NT2/D1 (cell line): ENCODE data around the gene ATP10A.

Experiments
- DNase-seq: peaks from one replicate; pipeline ENCODE4 v3.0.0-alpha.2; 2011; ENCODE audit warnings: low read depth, low spot score
- H3K27me3 ChIP-seq: 2 replicates; pipeline ENCODE4 v1.6.0; 2011; ENCODE audit warnings: mild to moderate bottlenecking; ENCODE audit not compliant: insufficient read length, insufficient read depth
- H3K36me3 ChIP-seq: 2 replicates; pipeline ENCODE4 v1.6.1; 2011; ENCODE audit warnings: mild to moderate bottlenecking, low read length, mixed read lengths; ENCODE audit not compliant: insufficient read depth, insufficient read length
- H3K4me1 ChIP-seq: 2 replicates; pipeline ENCODE4 v1.5.1; 2011; ENCODE audit not compliant: insufficient read depth, insufficient read length
- H3K4me3 ChIP-seq: 2 replicates; pipeline ENCODE4 v1.5.1; 2011; ENCODE audit warnings: low read depth; ENCODE audit not compliant: insufficient read length
- H3K9ac ChIP-seq: 2 replicates; pipeline ENCODE4 v1.6.0; 2011; ENCODE audit warnings: low read depth; ENCODE audit not compliant: insufficient read length
- H3K9me3 ChIP-seq: 2 replicates; pipeline ENCODE4 v1.5.1; 2011; ENCODE audit warnings: mild to moderate bottlenecking, low read length; ENCODE audit not compliant: insufficient read depth
- SUZ12 ChIP-seq: IDR thresholded peaks from 2 replicates; pipeline ENCODE4 v1.6.1; 2011; ENCODE audit not compliant: insufficient read length, insufficient read depth; ENCODE audit errors: extremely low read depth
- YY1 ChIP-seq: IDR thresholded peaks from 2 replicates; pipeline ENCODE4 v1.6.1; 2011; ENCODE audit not compliant: insufficient read length, insufficient read depth
- ZNF274 ChIP-seq: IDR thresholded peaks from 2 replicates; pipeline ENCODE4 v1.6.1; 2011; ENCODE audit warnings: mild to moderate bottlenecking, low read depth, low read length

Gene ATP10A

GRCh38 chr15:25679964-25680685 is 183.0 kb downstream of the ATP10A start:
- TF ChIP-seq SUZ12 (no peak), ZNF274 (no peak), YY1 (no peak)
- no peaks in the 10 kb centered on the region for H3K27me3 ChIP-seq
- no peak overlapping the region for H3K9ac ChIP-seq
- no peak overlapping the region for H3K4me3 ChIP-seq
- no peaks in the 10 kb centered on the region for H3K4me1 ChIP-seq
- no peak for DNase-seq
- no peaks in the 10 kb centered on the region for H3K36me3 ChIP-seq
- peaks cover 9% of the 10 kb centered on the region; the same call in 1 of the 2 replicates for H3K9me3 ChIP-seq

DNA sequence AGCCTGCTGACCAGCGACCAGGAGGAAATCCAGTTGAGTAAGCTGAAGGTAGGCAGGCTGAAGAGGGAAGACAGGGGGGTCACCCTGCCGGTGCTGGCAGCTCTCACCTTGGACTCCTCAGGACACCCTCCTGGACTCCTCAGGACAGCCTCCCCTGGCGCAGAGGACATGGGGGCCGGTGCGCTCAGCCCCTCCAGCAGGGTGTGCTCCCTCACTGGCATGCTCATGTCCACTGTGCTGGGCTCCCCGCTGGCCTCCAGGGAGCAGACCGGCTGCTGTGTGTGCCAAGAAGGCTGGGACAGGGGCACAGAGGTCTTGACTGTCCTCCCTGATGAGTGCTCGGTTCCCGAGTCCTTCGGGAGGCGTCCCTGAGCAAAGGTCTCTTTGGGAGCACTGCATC is 183.6 kb downstream of the ATP10A start:
- no peak for DNase-seq
- Histone ChIP-seq H3K9me3 (peaks cover 9% of the 10 kb centered on the region; the same call in 1 of the 2 replicates), H3K9ac (no peak overlapping the region), H3K4me3 (no peak overlapping the region), H3K4me1 (no peaks in the 10 kb centered on the region), H3K27me3 (no peaks in the 10 kb centered on the region), H3K36me3 (no peaks in the 10 kb centered on the region)
- TF ChIP-seq SUZ12 (no peak), YY1 (no peak), ZNF274 (no peak)

DNA sequence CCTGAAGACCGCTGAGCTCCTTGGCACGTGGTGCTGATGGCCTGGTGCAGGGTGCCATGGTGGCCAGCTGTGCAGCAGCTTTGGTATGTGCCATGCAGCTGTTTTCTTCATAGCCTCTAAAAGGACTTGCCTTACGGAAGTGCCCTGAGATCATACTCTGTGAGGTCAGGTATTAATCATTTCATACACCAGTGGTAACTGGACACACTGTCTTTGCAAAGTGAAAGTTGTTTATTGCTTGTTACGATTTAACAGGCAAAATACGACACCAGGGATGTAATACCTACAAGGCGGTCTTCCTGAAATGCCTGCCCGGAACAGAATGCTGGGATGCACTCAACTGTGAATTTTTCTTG is 184.6 kb downstream of the ATP10A start:
- no peaks in the 10 kb centered on the region for H3K4me1 ChIP-seq
- DNase-seq, result no peak
- peaks cover 2% of the 10 kb centered on the region; the same call in 1 of the 2 replicates for H3K9me3 ChIP-seq
- H3K27me3 ChIP-seq, result no peaks in the 10 kb centered on the region
- TF ChIP-seq YY1, result no peak
- TF ChIP-seq SUZ12, result no peak
- no peak for TF ChIP-seq ZNF274
- no peak overlapping the region for H3K9ac ChIP-seq
- no peaks in the 10 kb centered on the region for H3K36me3 ChIP-seq
- H3K4me3 ChIP-seq, result no peak overlapping the region

- no peak for TF ChIP-seq SUZ12
- no peak for TF ChIP-seq ZNF274
- no peak for TF ChIP-seq YY1
- H3K4me1 ChIP-seq, result no peaks in the 10 kb centered on the region
- DNase-seq, result no peak
- H3K9me3 ChIP-seq, result no peaks in the 10 kb centered on the region
- no peaks in the 10 kb centered on the region for H3K27me3 ChIP-seq
- H3K9ac ChIP-seq, result no peak overlapping the region
- H3K36me3 ChIP-seq, result no peaks in the 10 kb centered on the region
- H3K4me3 ChIP-seq, result no peak overlapping the region
Measured at GRCh38 chr15:25677719-25678499, 185.2 kb downstream of the ATP10A start.

GRCh38 chr15:25676070-25676469 is 187.1 kb downstream of the ATP10A start:
- no peaks in the 10 kb centered on the region for H3K36me3 ChIP-seq
- no peaks in the 10 kb centered on the region for H3K27me3 ChIP-seq
- no peaks in the 10 kb centered on the region for H3K9me3 ChIP-seq
- no peak overlapping the region for H3K4me3 ChIP-seq
- no peak overlapping the region for H3K9ac ChIP-seq
- no peak for DNase-seq
- H3K4me1 ChIP-seq, result peaks cover 3% of the 10 kb centered on the region
- TF ChIP-seq YY1 (no peak), ZNF274 (no peak), SUZ12 (no peak)

- Histone ChIP-seq H3K27me3 (no peaks in the 10 kb centered on the region), H3K4me1 (peaks cover 3% of the 10 kb centered on the region), H3K36me3 (no peaks in the 10 kb centered on the region), H3K9ac (no peak overlapping the region), H3K9me3 (no peaks in the 10 kb centered on the region), H3K4me3 (no peak overlapping the region)
- TF ChIP-seq YY1, result no peak
- TF ChIP-seq SUZ12, result no peak
- TF ChIP-seq ZNF274, result no peak
- DNase-seq, result no peak
Measured at GRCh38 chr15:25675396-25675795, 187.7 kb downstream of the ATP10A start.

GRCh38 chr15:25674913-25675312 is 188.2 kb downstream of the ATP10A start:
- peaks cover 3% of the 10 kb centered on the region for H3K4me1 ChIP-seq
- H3K4me3 ChIP-seq, result no peak overlapping the region
- no peak for DNase-seq
- no peak overlapping the region for H3K9ac ChIP-seq
- no peaks in the 10 kb centered on the region for H3K27me3 ChIP-seq
- H3K9me3 ChIP-seq, result no peaks in the 10 kb centered on the region
- TF ChIP-seq SUZ12 (no peak), ZNF274 (no peak)
- no peaks in the 10 kb centered on the region for H3K36me3 ChIP-seq
